ENCODE data around the gene EDIL3.

The EDIL3 gene, protein sequence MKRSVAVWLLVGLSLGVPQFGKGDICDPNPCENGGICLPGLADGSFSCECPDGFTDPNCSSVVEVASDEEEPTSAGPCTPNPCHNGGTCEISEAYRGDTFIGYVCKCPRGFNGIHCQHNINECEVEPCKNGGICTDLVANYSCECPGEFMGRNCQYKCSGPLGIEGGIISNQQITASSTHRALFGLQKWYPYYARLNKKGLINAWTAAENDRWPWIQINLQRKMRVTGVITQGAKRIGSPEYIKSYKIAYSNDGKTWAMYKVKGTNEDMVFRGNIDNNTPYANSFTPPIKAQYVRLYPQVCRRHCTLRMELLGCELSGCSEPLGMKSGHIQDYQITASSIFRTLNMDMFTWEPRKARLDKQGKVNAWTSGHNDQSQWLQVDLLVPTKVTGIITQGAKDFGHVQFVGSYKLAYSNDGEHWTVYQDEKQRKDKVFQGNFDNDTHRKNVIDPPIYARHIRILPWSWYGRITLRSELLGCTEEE

DNA sequence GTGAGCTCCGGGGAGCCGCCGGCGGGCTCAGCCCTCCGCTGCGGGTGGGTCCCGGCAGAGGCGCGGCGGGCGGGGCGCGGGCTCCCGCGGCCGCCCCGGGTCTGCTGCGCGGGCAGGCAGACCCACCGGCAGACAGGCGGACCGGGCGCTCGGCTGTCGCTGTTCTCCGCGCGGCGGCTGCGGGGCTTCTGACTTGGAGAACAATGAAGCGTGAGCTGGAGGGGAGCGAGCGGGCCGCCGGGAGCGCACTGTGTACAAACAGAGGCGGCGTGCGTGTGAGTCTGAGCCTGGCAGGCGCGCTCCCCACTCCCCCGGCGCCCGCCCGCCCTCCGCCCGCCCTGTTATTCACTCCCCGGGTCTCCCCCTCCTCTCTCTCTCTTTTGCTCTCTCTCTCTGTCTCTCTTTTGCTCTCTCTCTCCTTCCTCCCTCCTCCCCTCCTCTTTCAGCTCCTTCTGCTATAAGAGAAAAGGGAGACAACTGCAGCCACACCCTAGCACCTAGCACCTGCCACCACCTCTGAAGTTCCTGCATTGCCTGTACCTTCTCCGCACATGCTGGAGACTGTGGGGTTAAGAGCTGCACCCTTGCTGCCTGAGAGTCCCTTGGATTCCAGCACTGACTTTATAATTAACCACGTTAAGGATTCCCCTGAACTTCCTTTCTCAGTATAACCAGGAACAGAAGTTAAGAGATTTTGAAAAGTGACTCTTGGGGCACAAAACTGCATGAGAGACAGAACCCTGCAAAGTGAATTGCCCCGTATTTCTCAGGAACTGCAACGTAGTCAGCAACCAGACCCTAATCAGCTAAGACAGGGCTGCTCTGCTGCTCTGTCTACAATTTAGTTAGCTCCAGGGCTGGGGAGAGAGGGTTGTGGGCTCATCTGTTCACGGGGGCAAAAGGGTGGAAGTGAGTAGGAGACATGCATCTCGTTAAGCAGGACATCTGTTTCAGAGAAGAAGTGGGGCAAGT is at the start of gene EDIL3:
Gene EDIL3 (minus strand): TSS at position 277 of the 972 bp plus-strand sequence. CDS start 506 bp downstream, outside the sequence.
- DNase-seq = peak; percentile 5

DNA sequence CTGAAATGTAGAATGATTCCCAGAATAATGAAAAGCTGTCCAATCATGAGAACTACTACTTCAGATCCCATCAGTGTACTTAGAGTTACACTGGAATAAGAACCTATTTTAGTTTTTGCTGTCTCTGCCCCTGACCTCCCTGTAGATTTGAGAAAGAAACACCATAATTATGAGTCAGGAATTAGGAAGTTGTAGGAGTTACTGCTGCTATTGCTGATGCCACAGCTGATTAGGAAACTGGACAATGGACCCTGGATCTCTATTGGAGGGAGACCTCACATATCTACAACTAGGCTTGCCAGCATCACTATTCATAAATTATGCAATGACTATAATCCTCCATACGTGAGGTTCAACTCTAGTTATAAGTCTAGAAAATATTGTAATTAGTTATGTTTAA is 48.8 kb upstream of the EDIL3 start:
- no peak for DNase-seq

DNA sequence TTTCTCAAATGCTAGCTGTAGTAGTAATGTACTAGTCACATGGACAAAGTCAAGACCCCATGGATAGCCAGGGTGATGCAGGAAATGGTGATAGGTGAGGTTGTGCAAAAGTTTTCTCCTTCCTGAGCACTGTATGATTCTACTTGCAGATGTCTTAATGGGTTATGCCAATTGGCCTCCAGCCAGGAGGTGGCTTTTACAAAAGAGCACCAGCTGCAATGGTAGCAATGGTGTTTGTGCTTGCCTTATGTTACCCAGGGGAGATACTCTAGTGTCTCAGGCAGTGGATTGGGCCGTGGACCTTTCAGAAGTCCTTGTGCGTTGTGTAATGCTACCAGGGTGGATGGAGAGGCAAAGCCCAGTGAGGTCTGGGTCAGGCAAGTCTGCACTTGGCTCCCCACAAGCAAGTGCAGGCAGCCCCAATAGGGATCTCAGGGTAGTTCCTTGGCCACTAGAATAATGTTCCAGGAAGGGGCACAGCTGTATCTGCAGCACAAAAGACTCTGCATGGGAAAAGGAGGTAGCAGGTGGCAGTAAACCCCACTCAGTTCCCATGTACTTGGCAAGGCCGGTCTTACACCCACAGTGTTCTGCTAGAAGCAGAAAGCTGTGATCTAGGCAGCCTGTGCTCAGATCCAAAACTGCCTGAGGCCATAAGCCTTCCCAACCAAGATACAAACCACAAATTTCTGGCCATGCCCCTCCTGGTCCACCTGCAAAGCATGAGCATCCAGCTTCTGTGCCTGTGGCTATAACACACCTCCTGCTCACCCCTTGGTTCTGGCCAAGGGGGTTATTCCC is 46.4 kb upstream of the EDIL3 start:
- no peak for DNase-seq

DNA sequence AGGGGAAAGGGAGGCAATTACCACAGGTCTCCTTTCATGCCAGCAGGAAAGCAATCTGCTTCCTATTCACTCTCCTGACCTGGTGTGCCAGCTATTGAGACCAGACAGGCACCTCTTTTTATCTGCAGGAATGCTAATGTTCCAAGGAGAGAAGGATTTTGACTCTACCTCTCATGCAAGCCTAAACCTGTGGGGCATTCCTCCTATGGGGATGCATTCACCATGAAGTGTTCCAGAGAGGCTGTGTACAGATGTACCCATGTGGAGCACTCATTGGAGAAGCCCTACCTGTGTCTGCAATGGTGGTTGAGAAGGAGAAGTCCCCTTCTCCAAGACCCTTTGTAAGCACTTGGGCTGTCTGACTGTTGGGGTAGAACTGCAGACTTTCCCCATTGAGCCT is 45.4 kb upstream of the EDIL3 start:
- no peak for DNase-seq

DNA sequence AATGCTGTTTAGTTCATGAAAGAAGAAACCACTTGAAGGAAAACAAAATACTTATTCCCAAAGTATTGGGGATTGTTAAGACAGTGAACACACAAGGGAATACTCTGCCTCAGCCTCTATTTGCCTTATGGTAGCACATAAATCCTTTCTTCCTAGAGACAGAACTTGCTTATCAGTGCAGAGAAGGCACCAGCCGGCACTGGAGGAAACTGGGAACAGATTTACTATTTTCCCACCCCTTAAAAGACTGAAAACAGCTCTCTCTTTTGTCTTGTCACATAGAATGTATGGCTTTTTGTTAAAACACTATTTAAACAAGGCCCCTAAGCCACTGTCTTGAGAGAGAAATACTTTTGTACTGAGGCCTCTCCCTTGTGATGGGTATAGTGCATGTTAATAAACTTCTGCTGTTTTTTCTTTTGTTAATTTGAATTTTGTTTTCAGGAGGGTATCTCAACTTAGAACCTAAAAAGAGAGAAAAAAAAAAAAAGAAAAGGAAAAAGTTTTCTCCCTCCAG is 40.7 kb upstream of the EDIL3 start:
- DNase-seq = no peak

DNA sequence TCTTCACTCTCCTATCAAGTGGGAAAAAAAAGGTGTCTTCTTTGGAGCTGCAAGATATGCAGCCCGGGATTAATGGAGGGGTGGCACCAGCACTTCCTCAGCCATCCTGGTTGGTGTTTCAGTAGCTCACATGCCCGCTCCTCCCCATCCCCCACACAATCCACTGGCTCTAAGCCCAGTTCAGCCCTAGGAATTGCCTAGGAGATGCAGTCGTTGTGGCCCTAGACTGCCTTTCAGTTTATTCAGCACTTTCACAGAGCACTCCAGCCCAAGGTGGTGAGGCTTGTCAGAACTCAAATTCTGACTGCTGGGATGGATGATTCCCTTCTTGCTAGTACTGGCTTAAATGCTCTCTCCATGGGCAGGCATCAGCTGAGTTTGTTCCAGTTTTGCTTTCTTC is 35.1 kb upstream of the EDIL3 start:
- DNase-seq = no peak

DNA sequence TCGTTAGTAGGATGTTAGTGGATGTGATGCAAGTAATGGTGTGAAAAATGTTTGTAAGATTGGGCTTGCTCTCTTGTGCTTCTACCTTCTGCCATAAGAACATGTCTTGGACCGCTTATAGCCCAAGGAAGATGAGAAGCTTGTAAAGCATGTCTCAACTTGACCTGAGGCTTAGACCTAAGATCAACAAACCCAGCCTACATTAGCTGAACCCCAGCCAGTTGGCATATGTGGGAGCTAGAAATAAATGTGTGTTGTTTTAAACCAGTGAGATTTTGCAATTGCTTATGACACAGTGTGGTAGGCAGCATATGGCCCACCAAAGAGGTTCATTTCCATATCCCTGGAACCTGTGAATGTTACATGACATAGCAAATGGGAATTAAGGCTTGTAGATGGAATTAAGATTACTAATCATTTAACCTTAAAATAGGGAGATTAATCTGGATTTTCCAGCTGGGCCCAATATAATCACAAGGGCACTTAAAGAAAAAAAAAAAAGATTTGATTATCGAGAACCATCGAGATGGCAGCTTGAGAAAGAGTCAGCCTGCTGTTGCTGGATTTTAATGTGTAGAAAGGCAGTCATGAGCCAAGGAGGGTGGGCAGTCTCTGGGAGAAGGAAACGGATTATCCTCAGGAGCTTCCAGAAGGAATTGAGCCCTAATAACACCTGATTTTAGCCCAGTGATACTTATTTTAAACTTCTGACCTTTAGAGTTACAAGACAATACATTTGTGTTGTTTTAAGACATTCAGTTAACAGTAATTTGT is 27.3 kb upstream of the EDIL3 start:
- DNase-seq = no peak

DNA sequence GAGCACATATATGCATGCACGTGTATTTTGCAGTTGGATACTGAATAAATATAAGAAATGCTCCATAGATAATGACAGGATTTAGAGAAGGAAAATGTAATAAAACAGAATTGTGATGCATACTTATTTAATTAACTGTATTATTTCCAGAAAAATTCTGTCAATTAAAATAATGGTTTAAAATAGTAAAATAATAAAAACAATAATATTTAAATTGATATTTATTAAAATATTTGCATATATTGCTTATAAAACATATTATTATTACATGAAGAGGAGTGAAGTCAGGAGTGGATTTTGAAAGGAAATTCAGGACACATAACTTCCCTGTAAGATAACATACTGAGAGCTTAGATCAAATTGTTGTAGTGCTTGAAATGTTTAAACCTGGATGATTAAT is 21.4 kb upstream of the EDIL3 start:
- DNase-seq = no peak

DNA sequence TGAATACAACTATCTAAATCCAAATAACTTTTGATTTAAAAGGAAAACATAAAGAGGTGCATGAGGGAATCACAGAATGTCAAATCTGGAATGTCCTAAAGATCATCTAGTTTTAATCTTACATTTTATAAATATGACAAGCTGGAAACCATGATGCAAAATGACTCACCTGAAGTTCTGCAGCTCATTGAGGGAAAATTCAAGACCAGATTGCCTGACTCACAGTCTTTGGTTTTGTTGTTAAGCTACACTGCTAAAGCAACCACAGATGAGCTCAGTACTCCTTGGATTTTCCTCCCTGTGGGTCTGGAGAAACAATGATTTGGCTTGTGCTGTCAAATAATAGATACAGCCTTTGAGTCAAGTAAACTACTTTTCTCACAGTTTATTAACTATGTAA is 19.1 kb upstream of the EDIL3 start:
- DNase-seq = no peak

DNA sequence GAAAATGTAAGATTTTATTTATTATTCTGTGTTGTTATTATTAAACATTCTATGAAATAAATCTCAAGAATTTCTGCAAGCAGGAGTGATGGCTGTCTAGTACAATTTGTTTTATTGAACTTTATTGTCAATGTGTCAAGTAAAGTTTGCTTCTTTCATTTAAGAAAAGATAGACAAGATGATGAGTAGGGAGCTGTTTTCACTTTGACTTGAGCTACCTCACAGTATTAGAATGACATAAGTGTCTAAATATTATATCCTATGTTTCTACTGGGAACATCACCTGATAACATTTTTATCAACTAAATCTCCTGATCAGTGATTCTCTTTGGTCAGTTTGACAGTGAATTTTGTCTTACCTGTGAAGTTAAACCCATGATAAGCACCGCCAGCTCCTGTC is 12.7 kb upstream of the EDIL3 start:
- DNase-seq = no peak

DNA sequence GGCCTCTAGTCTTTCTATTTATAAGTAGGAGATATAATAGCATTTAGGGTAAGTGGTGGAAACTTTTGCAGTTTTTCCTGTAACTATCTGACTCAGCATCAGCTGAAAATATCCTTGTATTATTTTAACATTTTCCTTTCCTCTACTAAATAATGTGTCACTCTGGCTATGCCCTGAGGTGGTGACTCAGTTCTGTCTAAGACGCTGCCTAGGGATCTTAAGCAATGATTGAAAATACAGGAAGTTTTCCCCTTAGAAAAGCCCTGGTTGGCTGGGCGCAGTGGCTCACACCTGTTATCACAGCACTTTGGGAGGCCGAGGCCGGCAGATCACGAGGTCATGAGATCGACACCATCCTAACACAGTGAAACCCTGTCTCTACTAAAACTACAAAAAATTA is 9.3 kb upstream of the EDIL3 start:
- no peak for DNase-seq

DNA sequence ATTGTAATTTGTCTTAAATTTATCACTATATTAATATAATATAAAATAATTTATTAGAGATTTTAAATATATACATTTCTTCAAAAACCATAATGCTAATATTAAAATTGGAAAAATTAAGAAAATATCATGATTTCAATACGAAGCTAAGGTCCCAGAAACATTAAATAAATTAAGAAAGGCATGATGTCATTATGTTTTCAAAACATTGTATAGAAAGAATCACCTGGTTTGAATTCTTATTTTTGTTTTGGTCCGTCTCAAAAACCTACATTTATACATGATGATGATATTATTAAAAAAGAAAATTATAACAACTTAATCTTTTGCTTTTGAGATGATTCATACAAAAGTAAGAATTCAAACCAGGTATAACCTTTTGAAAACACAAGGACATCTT is 8.2 kb upstream of the EDIL3 start:
- DNase-seq = no peak

DNA sequence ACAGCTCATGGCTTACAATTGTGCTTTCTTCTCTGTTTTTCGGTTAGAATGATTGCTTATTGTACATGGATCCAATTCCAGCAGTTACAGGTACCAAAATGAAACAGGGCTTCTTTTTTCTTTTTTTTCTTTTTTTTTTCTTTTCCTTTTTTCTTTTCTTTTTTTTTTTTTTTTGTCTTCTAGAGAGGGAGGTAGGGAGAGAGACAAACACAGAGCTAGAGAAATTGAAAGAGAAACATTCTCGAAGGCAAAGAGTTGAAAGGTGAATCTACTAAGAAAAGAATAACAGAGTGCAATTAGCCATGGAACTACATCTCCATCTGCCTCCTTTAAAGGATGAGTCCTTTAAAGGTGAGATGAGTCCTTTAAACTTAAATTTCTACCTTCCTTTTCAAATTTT is 1.0 kb upstream of the EDIL3 start:
- DNase-seq = no peak

DNA sequence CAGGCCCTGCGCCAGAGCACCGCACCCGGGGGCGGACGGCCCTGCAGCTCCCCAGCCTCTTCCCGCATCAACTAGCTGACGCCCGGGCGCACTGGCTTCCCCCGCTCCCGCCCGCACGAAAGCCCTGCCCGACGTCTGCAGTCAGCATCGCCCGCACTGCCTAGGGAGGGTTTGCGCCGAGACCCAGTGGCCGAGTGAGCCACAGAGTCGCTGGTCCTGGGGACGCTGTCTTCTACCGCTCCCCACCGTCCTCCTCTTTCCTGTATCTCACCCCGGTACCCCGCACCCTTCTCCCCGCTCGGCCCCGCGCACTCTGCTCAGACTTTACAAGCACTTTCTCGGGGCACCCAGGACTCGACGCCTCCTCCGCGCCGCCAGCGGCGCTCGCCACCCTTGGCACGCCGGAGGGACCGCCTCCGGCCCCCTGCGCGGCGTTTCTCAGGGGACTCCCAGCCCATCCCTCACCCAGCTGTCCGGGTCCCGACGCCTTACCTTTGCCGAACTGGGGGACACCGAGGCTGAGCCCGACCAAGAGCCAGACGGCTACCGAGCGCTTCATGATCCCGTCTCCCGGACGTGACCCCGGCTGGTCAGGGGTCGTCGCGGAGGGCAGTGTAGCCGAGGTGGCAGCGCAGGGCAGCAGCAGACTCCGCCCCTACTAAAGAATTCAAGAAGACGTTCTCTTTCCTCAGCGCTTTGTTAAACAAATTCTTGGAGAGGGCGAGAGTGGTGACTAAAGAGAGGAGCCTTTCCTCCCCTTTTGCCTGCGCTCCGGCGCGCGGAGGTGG is 670 bp downstream of the EDIL3 start:
- DNase-seq = peak; percentile 2

DNA sequence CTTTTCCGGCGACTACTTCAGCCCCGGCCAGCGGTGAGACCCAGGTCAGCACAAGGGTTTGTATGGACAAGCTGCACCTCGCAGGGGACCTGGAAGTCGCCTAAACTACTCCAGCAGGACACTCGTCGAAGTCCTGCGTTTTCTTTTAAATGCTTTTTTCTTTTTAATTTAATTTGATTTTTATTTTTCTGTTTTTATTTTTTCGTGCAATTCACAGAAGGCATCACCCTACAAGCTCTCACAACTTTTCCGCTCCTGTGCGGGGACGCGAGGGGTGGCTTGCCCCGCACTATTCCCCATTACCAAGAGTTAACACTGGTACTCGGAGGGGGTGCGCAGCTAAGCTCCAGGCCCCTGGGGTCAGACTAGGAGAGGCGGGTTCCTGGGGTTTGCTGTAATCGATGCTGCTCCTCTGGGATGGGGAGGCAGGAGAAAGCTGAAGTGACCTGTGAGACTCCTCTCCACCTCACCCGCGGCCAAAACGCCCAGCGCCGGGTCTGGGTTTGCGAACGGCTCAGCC is 1.3 kb downstream of the EDIL3 start:
- DNase-seq = no peak

DNA sequence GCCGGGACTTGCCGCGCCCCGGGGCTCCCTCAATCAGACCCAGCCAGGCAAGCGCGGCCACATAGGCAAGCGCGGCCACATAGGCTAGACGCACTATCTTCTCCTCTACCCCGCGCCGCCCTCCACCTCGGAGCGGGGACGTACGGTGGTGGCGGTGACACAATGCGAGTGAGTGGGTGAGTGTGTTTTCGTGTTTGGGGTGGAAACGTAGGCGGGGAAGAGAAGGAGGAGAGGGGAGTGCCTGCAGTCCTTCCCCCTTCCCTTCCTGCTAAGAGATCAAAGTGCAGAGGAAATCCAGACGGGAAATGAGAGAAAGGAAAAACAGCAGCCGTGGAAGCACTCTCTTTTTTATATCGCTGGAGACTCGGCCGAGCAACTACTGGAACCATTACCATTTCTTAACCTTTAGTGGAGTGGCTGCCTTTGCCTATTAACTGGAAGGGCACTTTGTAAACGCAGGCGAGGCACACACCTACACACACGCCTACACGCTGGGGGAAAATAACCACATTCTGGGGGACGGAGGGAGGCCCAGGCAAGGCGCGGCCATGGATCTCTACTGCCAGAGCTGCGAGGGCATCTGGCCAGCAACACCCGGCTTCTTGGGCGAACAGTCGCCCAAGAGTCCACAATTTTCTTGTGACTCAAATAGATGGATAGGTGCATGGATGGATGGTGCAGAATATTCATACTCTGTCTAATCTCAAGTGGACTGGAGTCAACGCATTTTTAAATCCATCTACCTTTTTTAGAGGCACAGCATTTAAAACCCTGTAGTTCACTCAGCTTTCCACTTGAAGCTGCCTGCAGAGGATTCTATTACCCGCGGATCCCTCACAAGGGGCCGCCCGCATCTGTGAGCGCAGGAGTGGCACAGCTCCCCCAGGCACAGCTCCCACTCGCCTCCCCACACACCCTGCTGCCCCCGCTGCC is 2.1 kb downstream of the EDIL3 start:
- peak; percentile 14 for DNase-seq

DNA sequence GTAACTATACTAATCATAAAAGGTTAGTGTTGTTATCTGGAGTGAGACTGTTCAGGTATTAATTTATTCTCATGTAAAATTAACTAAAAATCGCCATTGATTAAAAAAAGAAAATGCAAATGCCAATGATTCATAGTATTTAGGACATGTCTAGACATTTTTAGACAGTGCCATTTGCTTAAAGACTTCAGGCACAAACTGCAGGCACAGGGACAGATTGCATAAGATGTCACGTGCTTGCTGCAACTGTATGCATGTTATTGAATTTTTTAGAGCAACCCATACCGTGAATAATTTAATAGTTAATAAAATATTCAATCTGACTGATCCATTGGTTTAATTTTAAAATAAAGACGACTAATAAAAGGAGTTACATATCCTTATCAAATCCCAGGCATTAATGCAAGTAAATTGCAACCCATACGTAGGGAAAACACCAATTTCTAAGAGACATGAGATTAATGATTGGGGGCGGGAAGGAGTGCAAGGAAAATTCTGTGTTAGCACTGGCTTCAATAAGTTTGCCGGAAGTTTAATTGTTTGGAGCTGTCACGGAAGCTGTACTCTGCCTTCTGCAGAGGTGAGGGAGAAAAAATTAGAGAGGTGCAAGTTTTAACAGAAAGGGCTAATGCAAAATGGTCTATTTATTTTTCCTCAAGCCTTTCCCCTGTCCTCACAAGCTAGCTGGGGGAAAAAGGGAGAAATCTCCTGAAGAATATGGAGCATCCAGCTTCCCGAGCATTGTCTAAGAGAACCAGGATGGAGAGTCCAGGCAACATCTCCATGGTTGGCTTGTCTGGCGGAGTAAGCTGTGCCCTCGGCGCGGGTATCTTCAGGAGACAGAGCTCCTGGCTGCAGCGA is 2.9 kb downstream of the EDIL3 start:
- no peak for DNase-seq

DNA sequence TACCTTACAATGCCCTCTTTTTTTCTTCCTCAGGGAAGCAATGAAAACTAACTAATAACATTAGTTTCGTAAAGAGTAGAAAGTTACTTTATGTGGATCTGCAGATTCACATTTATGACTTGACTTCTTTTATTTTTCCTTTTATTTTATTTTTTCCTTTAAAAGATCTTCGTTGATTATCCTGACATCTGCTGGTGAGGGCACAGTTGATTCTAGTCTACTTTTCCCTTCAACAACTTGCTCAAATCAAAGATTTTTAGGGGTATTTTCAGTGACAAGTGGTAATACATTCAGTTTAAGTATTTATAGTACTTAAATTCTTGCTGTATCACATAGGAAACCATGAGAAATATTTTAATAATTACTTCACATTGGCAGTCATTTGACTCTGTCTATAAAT is 4.9 kb downstream of the EDIL3 start:
- DNase-seq = no peak

DNA sequence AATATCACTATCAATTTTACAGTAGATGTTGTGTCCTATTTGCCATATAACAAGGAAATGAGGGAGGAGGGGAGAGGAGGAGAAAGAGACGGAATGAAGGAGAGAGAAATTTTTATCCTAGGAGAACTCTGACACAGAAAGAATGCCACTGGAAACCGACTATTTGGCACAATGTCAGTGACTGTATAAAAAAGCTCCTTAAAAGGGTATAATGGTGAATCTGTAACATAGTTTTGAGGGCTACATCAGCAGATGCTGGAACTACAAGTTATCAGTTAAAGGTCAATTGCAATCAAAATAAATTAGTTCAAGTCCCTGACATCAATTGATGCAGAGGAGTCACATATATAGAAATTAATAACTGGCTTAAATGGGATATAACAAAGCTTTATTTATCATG is 5.7 kb downstream of the EDIL3 start:
- no peak for DNase-seq
